NCI-H1694 (cell line): Measurements from ENCODE around the gene RCN1.
A peak's percentile ranks its signal among the peaks of the same experiment; 100 is the strongest.
"Not testable (repeated sequence)": the region's sequence is repeated elsewhere in the genome, so short reads cannot be mapped to it uniquely, and the experiment has no call there.

ENCODE experiments used
- DNase-seq: peaks from one replicate; lab custom pipeline; 2025; lab: John Stamatoyannopoulos, UW

Gene RCN1

DNA sequence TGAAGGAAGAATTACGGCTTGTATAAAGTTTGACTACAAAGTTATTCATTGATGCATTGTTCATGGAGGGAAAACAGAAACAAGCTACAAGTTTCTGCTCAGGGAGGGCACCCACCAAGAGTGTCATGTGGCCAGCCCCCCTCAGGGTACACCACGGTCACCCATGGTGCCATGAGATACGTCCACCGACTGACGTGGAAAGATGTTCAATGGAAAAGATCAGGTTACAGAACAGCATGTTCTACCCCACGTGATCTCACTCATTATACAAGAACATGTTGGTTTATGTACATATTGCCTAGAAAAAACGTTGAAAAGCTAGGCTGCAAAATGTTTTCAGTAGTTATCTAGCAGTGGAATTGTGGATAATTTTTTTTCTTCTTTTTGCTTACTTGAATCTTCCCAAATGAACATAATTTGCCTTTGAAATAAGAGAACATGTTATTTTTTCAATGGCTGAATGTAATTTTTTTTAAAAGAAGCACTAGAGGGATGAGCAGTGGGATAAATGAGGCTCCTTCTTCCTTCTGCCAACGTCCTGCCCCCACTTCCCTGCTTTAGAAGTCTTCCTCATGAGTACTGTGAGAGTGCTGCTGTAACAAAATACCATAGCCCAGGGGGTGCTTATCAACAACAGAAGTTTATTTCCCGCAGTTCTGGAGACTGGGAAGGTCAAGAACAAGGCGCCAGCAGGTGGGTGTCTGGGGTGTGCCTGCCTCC lies 22.5 kb downstream of the RCN1 start:
- DNase-seq: peak; percentile 35

DNA sequence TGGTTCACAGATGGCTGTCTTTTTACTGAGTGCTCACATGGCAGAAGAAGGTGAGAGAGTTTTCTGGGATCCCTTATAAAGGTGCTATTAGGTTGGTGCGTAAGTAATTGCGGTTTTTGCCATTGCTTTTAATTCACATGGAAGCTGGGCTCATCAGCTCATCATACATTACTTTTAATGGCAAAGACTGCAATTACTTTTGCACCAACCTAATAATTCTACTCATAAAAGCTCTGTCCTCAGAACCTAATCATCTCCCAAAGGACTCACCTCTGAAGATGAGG lies 23.0 kb downstream of the RCN1 start:
- no peak for DNase-seq

DNA sequence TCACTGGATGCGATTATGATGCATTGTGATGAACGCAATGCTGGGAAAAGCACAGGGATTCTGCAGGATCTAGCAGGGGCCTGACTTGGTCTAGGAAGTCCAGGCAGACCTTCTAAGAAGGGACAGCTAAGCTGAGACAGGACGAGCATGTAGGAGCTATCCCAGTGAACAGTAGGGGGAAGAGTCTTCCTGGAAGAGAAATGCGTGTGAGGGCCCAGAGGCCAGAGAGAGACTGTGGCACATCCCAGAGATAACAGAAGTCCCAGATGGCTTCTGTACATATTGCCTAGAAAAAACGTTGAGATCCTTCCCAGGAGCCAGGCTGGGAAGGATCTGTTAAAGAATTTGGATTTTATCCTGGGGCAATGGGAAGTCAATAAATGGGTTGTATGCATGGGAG lies 24.6 kb downstream of the RCN1 start:
- no peak for DNase-seq

DNA sequence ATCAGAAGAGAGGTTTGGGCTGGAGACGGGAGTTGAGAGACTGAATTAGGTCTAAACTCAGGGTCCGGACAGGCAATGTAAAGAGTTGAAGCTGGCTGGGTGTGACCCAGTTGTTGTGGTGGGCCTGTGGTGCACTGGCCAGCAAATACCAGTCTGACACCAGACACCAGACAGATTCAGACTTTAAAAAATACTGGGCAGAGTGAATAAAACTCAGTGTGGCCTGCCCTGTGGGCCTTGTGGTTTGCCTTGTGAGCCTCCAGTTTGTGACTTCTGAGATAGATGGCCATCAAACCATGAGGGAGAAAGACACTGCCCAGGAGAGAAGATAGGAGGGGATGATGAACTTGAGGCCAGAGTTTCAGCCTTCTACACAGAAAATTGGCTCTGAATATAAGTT lies 25.8 kb downstream of the RCN1 start:
- DNase-seq: no peak

DNA sequence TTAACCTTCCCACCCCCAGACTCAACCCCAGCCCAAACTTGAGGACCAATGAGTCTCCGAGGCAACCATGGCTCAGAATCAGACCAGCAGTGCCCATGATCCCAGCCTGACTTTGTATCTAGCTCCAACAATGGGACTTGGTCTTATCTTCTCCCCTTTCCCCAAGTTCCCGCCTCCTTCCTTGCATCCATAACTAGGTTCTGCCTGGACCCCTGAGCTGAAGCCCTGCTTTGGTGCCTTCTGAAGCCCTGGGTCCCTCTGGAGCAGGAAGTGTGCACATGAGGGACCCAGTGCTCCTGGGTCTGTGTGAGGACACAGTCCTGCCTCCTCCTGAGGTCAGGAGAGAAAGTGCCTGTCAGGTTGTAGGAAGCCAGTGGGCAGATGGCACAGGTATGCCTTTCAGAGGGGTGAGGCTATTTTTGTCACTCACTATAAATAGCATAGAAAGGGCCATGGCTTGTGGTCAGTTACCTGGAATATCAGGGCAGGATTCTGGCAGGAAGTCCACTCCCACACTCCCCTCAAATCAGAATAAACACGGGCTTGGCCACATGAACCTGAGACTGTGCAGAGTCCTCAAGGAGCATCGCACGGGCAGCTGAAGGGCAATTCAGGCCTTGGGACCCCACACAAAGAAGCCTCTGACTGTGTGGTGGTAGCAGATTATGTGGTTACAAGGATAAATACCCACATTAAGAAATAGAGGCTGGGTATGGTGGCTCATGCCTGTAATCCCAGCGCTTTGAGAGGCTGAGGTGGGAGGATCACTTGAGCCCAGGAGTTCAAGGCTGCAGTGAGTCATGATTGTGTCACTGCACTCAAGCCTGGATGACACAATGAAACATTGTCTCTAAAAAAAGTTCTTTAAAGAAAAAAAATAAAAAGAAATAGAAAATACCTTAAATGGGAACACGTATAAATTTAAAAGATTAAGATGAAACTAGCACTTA lies 27.4 kb downstream of the RCN1 start:
- DNase-seq: no peak

DNA sequence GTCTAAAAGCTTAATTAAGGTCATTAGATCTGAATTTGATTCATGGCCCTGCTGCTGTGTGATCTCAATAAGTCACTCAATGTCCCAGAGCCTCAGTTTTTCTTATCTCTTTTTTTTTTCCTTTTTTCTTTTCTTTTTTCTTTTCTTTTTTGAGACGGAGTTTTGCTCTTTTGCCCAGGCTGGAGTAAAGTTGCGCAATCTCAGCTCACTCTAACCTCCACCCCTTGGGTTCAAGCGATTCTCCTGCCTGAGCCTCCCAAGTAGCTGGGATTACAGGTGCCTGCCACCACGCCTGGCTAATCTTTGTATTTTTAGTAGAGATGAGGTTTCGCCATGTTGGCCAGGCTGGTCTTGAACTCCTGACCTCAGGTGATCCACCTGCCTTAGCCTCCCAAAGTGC lies 28.3 kb downstream of the RCN1 start:
- not testable (repeated sequence) for DNase-seq

DNA sequence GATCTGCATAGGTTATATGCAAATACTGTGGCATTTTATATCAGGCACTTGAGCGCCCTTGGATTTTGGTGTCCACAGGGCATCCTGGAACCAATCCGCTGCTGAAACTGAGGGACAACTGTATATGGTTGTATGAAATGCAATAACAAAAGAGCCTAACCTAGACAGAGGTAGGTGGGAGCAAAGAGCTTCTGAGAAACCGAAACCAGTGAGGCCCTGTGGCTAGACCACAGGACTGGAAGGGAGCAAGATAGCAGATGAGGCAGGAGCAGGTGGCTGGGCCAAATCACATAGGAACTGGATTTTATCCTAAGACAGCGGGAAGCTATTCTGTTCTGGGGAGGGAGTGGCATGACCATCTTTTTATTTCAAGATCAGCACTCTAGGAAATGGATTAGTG lies 30.1 kb downstream of the RCN1 start:
- DNase-seq: no peak

DNA sequence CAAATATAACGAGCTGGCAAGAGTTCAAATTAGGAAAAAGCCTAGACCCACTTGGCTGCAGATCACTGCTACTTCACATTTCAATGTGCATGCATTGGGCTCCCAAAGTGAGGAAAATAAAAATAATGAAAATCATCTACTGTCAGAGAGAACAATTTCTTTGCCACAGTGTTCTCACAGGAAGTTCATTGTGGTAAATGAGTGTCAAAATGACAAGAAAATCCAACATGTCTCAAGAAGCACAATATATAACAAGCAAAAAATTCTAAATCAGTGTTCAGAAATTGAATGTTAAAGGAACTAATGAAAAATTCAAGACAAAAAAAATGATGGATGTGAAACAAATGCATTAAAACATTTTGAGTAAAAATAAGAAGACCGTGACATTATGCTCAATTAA lies 31.3 kb downstream of the RCN1 start:
- no peak for DNase-seq

DNA sequence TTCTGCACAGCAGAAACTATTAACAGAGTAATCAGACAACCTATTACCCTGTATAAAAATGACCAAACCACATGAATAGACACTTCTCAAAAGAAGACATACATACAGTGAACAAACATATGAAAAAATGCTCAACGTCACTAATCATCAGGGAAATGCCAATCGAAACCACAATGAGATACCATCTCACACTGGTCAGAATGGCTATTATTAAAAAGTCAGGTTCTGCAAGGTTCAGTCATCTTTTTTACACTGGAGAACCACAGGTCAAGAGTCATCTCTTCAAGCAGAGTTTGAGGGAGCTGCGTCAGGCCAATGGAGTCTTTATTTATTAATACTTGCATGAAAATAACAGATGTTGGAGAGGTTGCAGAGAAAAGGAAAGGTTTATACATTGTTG lies 40.4 kb downstream of the RCN1 start:
- DNase-seq: no peak

DNA sequence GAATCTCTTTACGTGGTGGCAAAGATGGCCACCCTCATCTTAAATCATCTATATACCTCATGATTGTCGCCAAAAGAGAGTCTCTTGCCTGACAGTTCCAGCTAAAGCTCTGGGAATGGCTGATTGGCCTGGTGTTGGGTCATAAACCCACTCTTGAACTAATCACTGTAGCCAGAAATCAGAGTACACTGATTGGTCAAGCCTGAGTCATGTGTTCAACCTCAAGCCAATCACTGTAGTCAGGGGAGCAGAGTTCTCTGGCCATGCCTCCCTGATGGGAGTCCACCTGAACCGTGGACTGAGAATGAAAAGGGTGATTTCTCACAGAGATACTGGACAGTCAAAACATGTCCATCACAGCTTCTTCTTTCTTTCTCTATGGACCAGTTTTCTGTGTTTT lies 45.8 kb downstream of the RCN1 start:
- no peak for DNase-seq

DNA sequence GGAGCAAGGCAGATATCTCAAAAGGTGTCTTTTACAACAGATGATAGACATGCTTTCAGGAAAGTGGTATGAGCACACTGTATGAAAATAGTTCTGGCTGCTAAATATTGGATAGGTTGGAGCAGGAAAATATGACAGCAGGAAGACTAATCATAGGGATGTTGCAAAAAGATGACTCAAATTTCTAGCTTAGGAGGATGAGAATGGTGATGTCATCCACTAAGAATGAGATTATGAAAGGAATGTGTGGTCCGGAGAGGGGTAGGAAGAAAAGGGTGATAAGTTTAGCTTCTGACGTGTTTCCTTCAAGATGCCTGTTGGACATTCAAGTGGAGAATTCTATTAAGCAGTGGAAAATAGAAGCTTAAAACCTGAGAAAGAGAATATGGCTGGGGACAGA lies 46.4 kb downstream of the RCN1 start:
- DNase-seq: no peak

DNA sequence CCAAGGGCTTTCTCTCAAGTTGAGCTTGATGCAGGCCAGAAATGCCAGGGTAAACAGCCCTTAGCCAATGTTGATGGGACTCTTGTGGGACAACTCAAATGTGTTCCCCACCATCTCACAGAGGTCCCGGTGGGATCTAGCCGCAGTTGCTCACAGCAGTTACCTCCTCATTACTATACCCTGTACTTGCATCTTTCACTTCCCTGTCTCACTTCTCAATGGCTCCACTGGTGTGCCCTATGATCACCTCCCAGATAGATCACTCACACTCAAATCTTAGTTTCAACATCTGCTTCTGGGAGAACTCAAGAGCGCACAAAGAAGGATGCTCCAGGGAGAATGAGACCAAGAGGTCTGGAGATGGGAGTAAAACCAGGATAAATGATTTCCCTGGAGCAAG lies 47.0 kb downstream of the RCN1 start:
- no peak for DNase-seq

DNA sequence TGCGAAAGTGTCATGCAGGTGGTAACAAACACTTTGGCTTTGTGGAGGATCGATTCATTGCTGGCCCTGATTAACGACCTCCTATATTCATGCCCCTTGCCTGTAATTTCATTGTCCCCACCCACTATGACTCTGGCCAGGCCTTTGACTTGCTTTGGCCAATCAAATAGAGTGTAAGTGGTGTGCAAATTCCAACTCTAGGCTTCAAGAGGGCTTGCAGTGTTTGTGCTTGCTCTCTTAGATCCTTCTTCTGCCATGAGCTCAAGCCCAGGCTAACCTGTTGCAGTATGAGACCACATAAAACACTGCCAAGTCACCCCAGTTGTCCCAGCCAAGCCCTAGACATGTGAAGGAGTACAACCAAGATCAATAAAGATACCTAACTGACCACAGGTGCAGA lies 48.0 kb downstream of the RCN1 start:
- DNase-seq: no peak

DNA sequence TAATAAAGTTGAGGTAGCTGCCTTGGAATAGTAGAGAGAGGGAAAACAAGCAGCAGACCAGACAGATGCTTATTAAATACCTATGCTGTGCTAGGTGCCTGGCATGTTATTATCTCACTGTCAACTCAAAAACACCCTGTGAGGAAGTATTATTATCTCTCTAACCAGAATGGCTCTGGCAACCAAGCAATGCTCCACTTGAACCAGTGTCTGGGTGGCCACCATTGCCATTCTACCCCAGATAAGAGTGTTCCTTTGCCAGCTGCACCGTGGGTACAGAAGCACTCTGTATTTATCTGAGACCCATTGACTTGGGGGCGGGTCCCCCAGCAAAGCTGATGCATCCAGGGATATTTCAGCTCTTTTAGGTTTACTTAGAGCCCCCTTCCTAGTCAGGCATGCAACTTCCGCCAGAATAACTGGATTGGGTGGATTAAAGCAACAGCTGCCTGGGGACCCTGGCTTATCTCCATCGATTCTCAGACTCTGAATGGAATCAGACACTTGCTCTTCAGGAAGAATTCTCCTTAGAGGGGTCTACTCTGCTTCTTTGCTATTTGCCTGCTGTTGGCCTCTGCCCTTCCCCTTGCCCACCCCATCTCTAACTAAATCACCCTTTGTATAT lies 49.1 kb downstream of the RCN1 start:
- DNase-seq: no peak

DNA sequence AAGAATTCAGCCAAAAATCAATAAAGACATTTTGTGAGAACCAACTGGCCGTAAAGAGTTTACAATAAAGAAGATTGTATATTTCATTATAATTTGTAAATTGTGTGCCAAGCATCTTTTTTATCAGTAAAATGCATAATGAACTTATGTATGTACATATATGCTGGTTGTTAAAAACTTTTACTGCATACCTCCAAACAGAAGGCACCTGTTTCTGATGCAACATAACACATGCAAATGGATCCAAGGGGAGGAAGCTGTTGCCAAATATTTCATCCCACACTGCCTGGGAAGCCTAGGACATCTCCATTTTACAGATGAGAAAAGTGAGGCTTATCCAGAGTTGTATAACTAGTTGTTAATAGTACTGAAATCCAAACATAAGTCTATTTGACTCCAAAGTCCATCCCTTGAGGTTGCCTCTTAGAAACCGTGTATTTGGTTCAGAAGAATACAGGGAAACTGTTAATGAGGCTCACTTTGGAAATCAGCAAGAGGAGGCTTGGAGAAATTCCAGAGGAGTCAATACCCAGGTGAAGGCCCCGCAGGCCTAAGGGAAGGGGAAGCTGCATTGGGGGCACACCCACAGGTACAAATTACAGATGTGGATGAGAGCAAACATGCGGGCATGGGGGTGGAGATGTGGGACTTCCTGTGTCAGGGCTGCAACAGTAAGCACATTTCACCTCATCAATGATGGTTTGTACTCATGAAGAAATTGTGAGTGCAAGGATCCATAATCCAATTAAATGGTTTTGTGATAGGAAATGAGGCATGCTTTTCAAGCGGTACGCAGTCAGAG lies 51.1 kb downstream of the RCN1 start:
- no peak for DNase-seq

DNA sequence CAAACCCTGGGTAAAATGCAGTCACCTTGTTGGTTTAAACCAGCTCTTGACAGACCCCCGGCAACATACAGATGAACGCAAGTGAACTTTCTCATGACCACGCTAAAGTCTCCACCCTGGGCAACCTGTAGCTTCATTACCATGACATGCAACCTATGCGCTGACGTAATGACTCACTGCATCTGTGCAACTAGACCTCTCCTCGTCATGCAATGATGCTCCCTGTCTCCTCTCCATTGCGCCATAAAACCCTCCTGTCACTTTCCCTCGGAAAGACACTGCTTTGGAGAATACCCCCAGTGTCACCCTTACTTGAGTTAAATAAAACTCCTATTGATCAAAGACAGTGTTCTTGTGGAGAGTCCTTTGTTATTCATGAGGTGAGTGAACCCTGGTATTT lies 52.5 kb downstream of the RCN1 start:
- no peak for DNase-seq

DNA sequence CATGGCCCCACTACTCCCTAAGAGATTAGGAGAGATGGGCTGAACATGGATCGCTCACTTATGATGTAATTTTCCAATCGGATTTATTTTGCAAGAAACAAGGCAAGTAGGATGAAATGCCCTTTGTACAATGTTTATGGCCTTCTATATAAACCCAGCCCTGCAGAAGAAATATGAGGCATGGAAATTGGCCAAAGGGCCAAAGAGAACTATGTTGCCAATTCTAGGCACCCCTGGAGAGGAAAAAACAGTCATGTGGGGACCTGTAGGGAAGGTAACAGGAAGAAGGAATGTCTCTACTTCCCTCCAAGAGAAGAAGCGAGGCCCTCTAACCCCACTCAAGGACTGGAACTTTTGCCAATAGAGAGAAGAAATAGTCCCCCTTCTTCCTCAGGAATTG lies 54.4 kb downstream of the RCN1 start:
- DNase-seq: no peak

DNA sequence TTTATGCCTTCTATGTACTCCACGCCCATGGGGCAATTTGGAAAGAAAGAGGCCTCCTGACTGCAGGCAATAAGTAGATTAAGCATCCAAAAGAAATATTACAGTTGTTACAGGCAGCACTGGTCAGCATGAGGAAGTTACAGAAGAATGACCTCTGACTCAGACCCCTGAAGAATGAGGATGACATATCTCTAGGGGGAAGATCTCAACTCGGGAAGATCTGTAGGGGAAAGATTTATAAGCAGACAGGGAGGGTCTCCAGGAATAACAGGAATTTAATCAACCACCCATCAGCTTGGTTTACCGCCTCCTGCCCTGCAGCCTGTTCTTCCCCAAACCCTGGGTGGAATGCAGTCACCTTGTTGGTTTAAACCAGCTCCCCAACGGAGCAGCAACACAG lies 58.0 kb downstream of the RCN1 start:
- no peak for DNase-seq

DNA sequence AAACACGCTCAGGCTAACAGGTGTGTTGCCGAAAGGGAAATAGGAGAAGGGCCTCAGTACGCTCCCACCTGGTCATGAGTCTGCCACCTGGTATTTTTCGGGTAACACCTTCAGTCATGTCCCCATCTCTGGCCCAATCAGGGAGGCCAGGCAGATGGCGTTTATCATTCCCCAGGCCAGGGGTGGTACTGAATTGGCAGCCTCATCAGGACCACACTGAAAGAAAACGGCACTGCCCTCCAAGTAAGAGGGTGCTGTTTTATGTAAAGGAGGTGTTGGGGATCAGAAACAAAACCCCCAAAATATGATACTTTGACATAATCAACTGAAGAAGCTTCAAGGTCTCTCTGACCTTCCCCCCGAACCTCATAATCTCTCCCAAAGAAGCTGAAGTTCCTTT lies 58.9 kb downstream of the RCN1 start:
- no peak for DNase-seq

DNA sequence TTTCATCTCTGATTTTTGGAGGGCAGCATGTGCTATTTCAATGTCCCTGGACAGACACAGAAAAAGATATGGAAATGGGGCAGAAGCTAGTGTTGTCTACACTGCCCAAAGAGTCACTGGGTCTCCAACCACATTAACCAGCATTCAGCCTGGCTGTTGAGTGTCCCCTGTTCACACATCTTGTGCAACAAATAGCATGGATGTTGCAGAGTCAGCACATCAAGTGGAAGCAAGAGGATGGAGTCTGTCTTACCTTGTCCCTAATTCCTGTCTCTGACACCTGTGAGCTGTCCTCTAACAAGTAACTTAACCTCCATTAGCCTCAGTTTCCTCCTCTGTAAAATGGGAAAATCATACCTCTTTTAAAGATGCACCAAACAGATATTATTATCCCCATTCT lies 60.2 kb downstream of the RCN1 start:
- DNase-seq: no peak

DNA sequence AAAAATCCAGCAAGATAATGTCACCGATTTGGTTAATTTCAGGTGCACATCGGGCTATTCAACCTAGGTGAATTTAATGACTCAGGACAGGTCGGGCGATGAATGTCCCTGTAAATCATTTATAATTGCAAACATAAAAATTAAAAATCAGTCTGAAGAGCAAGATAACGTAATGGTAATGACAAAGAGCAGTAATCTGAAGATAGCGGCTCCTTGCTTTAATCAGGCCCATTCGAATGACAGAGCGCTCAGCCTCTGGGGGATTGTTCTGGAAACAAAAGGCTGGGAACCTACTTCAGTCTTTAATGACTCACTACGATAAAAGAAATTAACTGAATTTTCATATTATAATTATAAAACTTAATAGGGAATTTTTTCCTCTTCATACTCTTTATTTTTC lies 61.3 kb downstream of the RCN1 start:
- no peak for DNase-seq

DNA sequence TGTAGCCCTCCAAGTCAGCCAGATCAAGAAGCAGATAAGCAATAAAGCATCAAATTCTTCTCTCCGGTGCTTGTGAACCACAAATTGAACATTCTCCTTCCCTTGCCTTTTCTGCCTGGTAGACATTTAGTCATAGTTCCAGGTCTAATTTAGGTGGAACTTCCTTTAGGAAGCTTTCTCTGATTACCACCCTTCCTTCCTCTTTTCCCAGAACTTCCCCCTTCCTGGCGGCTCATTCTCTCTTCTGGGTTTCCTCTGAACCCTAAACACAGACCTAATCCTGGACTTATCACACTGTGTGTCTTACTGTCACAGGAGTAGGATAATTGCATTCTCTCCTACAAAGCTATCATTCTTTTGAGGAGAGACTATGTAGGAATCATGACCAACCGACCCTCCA lies 61.9 kb downstream of the RCN1 start:
- DNase-seq: no peak

DNA sequence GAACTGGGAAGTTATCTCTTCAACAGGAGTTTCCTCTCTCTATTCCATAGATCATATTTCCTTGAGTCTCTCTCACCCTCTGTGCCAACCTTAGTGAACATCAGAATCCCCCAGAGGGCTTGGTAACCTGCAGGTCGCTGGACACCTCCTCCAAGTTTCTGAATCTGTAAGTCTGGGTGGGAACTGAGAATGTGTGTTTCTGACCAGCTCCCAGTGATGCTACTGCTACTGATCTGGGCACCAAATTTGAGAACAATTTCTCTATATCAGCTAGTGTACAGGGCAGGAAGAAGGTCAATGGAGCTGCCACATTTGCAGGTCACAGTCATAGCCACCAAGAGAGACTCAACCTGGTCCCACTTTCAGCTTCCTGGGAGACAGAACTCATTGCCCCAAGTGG lies 62.9 kb downstream of the RCN1 start:
- DNase-seq: no peak
